ENCODE measurements around the gene NDST4. TPM values are rescaled to one million over a fixed set of nuclear protein-coding genes. Genes with fewer than 3 reads are reported as not detected.

Gene NDST4
- total RNA-seq, 1 experiment from 2014 or later, result not detected

- Histone ChIP-seq H3K9me2 (replicated peaks; ENCODE audit: low read length) (no peaks in the 10 kb centered on the region), H4K20me1 (ENCODE audit: low read length) (no peaks in the 10 kb centered on the region), H3F3A (ENCODE audit: low read length, unreplicated experiment) (no peaks in the 10 kb centered on the region), H3K4me1 (ENCODE audit: insufficient read depth, low read length) (no peaks in the 10 kb centered on the region), H3K27ac (ENCODE audit: low read length) (no peak overlapping the region), H3K9ac (ENCODE audit: low read length) (no peak overlapping the region), H3K4me3 (ENCODE audit: low read length) (no peak overlapping the region), H3K4me2 (ENCODE audit: low read length) (no peak overlapping the region), H3K36me3 (ENCODE audit: low read depth, low read length) (no peaks in the 10 kb centered on the region), H3K9me3 (ENCODE audit: low read length) (no peaks in the 10 kb centered on the region), H3K79me2 (ENCODE audit: low read length) (no peaks in the 10 kb centered on the region), H2AFZ (ENCODE audit: low read length) (no peak overlapping the region), H3K27me3 (ENCODE audit: low read length) (no peaks in the 10 kb centered on the region)
- TF ChIP-seq CTCF (conservative IDR thresholded peaks at IDR 0.05; ENCODE audit: low read depth, low read length) (peak; percentile 67), EZH2phosphoT487 (IDR thresholded peaks at IDR 0.05; ENCODE audit: borderline replicate concordance, low read length) (no peak), EZH2 (IDR thresholded peaks at IDR 0.05; ENCODE audit: low read length, unreplicated experiment) (no peak)
- DNase-seq (peak; percentile 58), ATAC-seq (no peak)
- ChIA-PET CTCF (no interaction called here), POLR2A (ENCODE audit: unreplicated experiment) (no interaction called here)
- intact Hi-C loops (cut with micrococcal nuclease), result loop anchor here (1.0 to 10.0 kb wide), 3 partner anchors 144 to 762 kb away; no protein-coding TSS in a partner anchor
- no TSS peak for BruUV-seq (replicated peaks)
These were observed 22.8 kb downstream of the NDST4 start for GRCh38 chr4:115090483-115091075.

- intact Hi-C loops (cut with micrococcal nuclease), result no loop called here
- no TSS peak for BruUV-seq (replicated peaks)
- no peak for DNase-seq
These were observed 30.8 kb downstream of the NDST4 start for GRCh38 chr4:115082633-115083032.

More at GRCh38 chr4:115082633-115083032, 30.8 kb downstream of the NDST4 start:
- no peaks in the 10 kb centered on the region for H3F3A ChIP-seq (ENCODE audit: low read length, unreplicated experiment)
- TF ChIP-seq EZH2phosphoT487 (IDR thresholded peaks at IDR 0.05; ENCODE audit: borderline replicate concordance, low read length) (no peak), EZH2 (IDR thresholded peaks at IDR 0.05; ENCODE audit: low read length, unreplicated experiment) (no peak), CTCF (conservative IDR thresholded peaks at IDR 0.05; ENCODE audit: low read depth, low read length) (no peak)
- no peak overlapping the region for H2AFZ ChIP-seq (ENCODE audit: low read length)
- H4K20me1 ChIP-seq (ENCODE audit: low read length), result no peaks in the 10 kb centered on the region
- no peaks in the 10 kb centered on the region for H3K9me3 ChIP-seq (ENCODE audit: low read length)
- no peak overlapping the region for H3K27ac ChIP-seq (ENCODE audit: low read length)
- POLR2A ChIA-PET (ENCODE audit: unreplicated experiment), result no interaction called here
- H3K4me3 ChIP-seq (ENCODE audit: low read length), result no peak overlapping the region
- CTCF ChIA-PET, result no interaction called here
- no peak overlapping the region for H3K9ac ChIP-seq (ENCODE audit: low read length)
- H3K4me1 ChIP-seq (ENCODE audit: insufficient read depth, low read length), result no peaks in the 10 kb centered on the region
- H3K79me2 ChIP-seq (ENCODE audit: low read length), result no peaks in the 10 kb centered on the region
- H3K4me2 ChIP-seq (ENCODE audit: low read length), result no peak overlapping the region
- H3K9me2 ChIP-seq (replicated peaks; ENCODE audit: low read length), result no peaks in the 10 kb centered on the region
- H3K27me3 ChIP-seq (ENCODE audit: low read length), result no peaks in the 10 kb centered on the region
- H3K36me3 ChIP-seq (ENCODE audit: low read depth, low read length), result no peaks in the 10 kb centered on the region
- no peak for ATAC-seq

All from PC-3 (cell line).